ENCODE results near the gene NONO. TPM values are rescaled to one million over a fixed set of nuclear protein-coding genes. Genes with fewer than 3 reads are reported as not detected.

NONO gene
- polyA plus RNA-seq, 1 of the 3 experiments (the other 2 are of a cell fraction) = 288 TPM

- no peak for DNase-seq
- no peaks in the 10 kb centered on the region for H3F3A ChIP-seq (replicated peaks; ENCODE audit: insufficient read depth)
- H3K9me3 ChIP-seq = no peaks in the 10 kb centered on the region
- H2AFZ ChIP-seq (ENCODE audit: low read depth) = no peak overlapping the region
- no peak overlapping the region for H3K4me2 ChIP-seq
- H4K20me1 ChIP-seq (ENCODE audit: insufficient read depth) = no peaks in the 10 kb centered on the region
- CTCF ChIA-PET = no interaction called here
- peaks cover 7 to 46% of the 10 kb centered on the region in 2 experiments for H3K36me3 ChIP-seq (replicated peaks in 1 of 2; ENCODE audit: control insufficient read depth in 1 of 2, insufficient read depth in 2 of 2, low read length in 1 of 2)
- no peaks in the 10 kb centered on the region for H3K79me2 ChIP-seq (ENCODE audit: insufficient read depth)
- POLR2A ChIA-PET = no interaction called here
- no peaks in the 10 kb centered on the region for H3K9me2 ChIP-seq
- no peak overlapping the region for H3K4me3 ChIP-seq (ENCODE audit: low read depth in 2 of 2, low read length in 1 of 2)
- no peak for TF ChIP-seq ZBTB33 (IDR thresholded peaks at IDR 0.05; ENCODE audit: borderline replicate concordance, low read depth)
- TF ChIP-seq JUND (IDR thresholded peaks at IDR 0.05) = no peak
- TF ChIP-seq SMC3 (IDR thresholded peaks at IDR 0.05; ENCODE audit: low read depth, low read length) = no peak
- TF ChIP-seq USF1 (IDR thresholded peaks at IDR 0.05; ENCODE audit: borderline replicate concordance, low read depth) = no peak
- TF ChIP-seq RCOR1 (IDR thresholded peaks at IDR 0.05; ENCODE audit: low read length) = no peak
- TF ChIP-seq REST (IDR thresholded peaks at IDR 0.05; ENCODE audit: low read depth, low read length) = no peak
- TF ChIP-seq YY1 (IDR thresholded peaks at IDR 0.05; ENCODE audit: low read depth) = no peak
- 72% methylated on average over 6 of the region's 6 CpGs for WGBS (ENCODE audit: low lambda C conversion rate)
- no peaks in the 10 kb centered on the region for H3K4me1 ChIP-seq (ENCODE audit: control insufficient read depth in 1 of 2, insufficient read depth in 2 of 2, low read depth in 1 of 2, low read length in 1 of 2)
- no peaks in the 10 kb centered on the region for H3K27me3 ChIP-seq (ENCODE audit: insufficient read depth)
- no peak overlapping the region for H3K9ac ChIP-seq
- no peak overlapping the region for H3K27ac ChIP-seq (ENCODE audit: low read depth in 2 of 2, low read length in 1 of 2)
Observed at GRCh38 chrX:71241301-71241700, 42.1 kb upstream of the NONO start.

- no peaks in the 10 kb centered on the region for H3K4me1 ChIP-seq (ENCODE audit: control insufficient read depth in 1 of 2, insufficient read depth in 2 of 2, low read depth in 1 of 2, low read length in 1 of 2)
- no peaks in the 10 kb centered on the region for H3K79me2 ChIP-seq (ENCODE audit: insufficient read depth)
- H2AFZ ChIP-seq (ENCODE audit: low read depth) = no peak overlapping the region
- no peaks in the 10 kb centered on the region for H4K20me1 ChIP-seq (ENCODE audit: insufficient read depth)
- no peaks in the 10 kb centered on the region for H3K9me3 ChIP-seq
- no peaks in the 10 kb centered on the region for H3K9me2 ChIP-seq
- no peak for DNase-seq
- POLR2A ChIA-PET = no interaction called here
- no peaks in the 10 kb centered on the region for H3K27me3 ChIP-seq (ENCODE audit: insufficient read depth)
- 77% methylated on average over 9 of the region's 9 CpGs for WGBS (ENCODE audit: low lambda C conversion rate)
- peaks cover 7 to 77% of the 10 kb centered on the region in 2 experiments for H3K36me3 ChIP-seq (replicated peaks in 1 of 2; ENCODE audit: control insufficient read depth in 1 of 2, insufficient read depth in 2 of 2, low read length in 1 of 2)
- H3K27ac ChIP-seq (ENCODE audit: low read depth in 2 of 2, low read length in 1 of 2) = no peak overlapping the region
- H3K4me3 ChIP-seq (ENCODE audit: low read depth in 2 of 2, low read length in 1 of 2) = no peak overlapping the region
- CTCF ChIA-PET = interaction anchor here (0.7 kb wide), 1 partner anchor 17 kb away, joined by 4 read pairs; no protein-coding TSS in a partner anchor
- no peak overlapping the region for H3K9ac ChIP-seq
- no peaks in the 10 kb centered on the region for H3F3A ChIP-seq (replicated peaks; ENCODE audit: insufficient read depth)
- H3K4me2 ChIP-seq = no peak overlapping the region
- TF ChIP-seq CHD2 (IDR thresholded peaks at IDR 0.05; ENCODE audit: low read length, partially characterized antibody) = no peak
- TF ChIP-seq FOXJ3 (CRISPR knock-in tag; IDR thresholded peaks at IDR 0.05) = no peak
- no peak for TF ChIP-seq RCOR1 (IDR thresholded peaks at IDR 0.05; ENCODE audit: low read length)
- no peak for TF ChIP-seq NFIC (IDR thresholded peaks at IDR 0.05; ENCODE audit: borderline replicate concordance)
- no peak for TF ChIP-seq MXI1 (IDR thresholded peaks at IDR 0.05; ENCODE audit: low read depth, low read length)
- TF ChIP-seq FOXM1 (IDR thresholded peaks at IDR 0.05; ENCODE audit: low read depth) = no peak
- TF ChIP-seq NRF1 (IDR thresholded peaks at IDR 0.05; ENCODE audit: low read depth, low read length) = no peak
- TF ChIP-seq EP300 (IDR thresholded peaks at IDR 0.05; ENCODE audit: borderline replicate concordance in 1 of 2, low read depth in 1 of 2, low read length in 1 of 2) = no peak
- no peak for TF ChIP-seq IRF3 (IDR thresholded peaks at IDR 0.05; ENCODE audit: low read depth, low read length)
- TF ChIP-seq REST (IDR thresholded peaks at IDR 0.05; ENCODE audit: low read depth, low read length) = no peak
Observed at GRCh38 chrX:71244359-71245128, 38.9 kb upstream of the NONO start.

All from SK-N-SH (cell line).